ENCODE data around the gene ADAMTS2.
"Not testable (repeated sequence)": the region's sequence is repeated elsewhere in the genome, so short reads cannot be mapped to it uniquely, and the experiment has no call there.

The ADAMTS2 gene

GRCh38 chr5:179294131-179294780, 51.0 kb downstream of the ADAMTS2 start:
- DNase-seq: no peak

- no peak for DNase-seq
Measured at GRCh38 chr5:179292681-179293635, 52.3 kb downstream of the ADAMTS2 start.

GRCh38 chr5:179292202-179292601, 53.1 kb downstream of the ADAMTS2 start:
- no peak for DNase-seq

- DNase-seq: no peak
Measured at GRCh38 chr5:179290681-179291540, 54.4 kb downstream of the ADAMTS2 start.

GRCh38 chr5:179289756-179290385, 55.4 kb downstream of the ADAMTS2 start:
- peak in 1 of 2 donors; percentile 8 for DNase-seq

GRCh38 chr5:179288809-179289185, 56.5 kb downstream of the ADAMTS2 start:
- no peak for DNase-seq

- DNase-seq: no peak
Measured at GRCh38 chr5:179288101-179288808, 57.0 kb downstream of the ADAMTS2 start.

- no peak for DNase-seq
Measured at GRCh38 chr5:179287631-179288030, 57.6 kb downstream of the ADAMTS2 start.

- no peak for DNase-seq
Measured at GRCh38 chr5:179287071-179287470, 58.2 kb downstream of the ADAMTS2 start.

- DNase-seq: not testable (repeated sequence)
Measured at GRCh38 chr5:179285776-179286162, 59.5 kb downstream of the ADAMTS2 start.

GRCh38 chr5:179284751-179285631, 60.3 kb downstream of the ADAMTS2 start:
- DNase-seq: no peak

- not testable (repeated sequence) for DNase-seq
Measured at GRCh38 chr5:179283908-179284307, 61.4 kb downstream of the ADAMTS2 start.

GRCh38 chr5:179281694-179282093, 63.6 kb downstream of the ADAMTS2 start:
- no peak for DNase-seq

GRCh38 chr5:179280095-179280490, 65.2 kb downstream of the ADAMTS2 start:
- DNase-seq: no peak

GRCh38 chr5:179279347-179280094, 65.7 kb downstream of the ADAMTS2 start:
- DNase-seq: no peak

GRCh38 chr5:179278546-179278945, 66.7 kb downstream of the ADAMTS2 start:
- DNase-seq: no peak

GRCh38 chr5:179278119-179278518, 67.1 kb downstream of the ADAMTS2 start:
- DNase-seq: no peak

GRCh38 chr5:179276838-179277395, 68.3 kb downstream of the ADAMTS2 start:
- DNase-seq: no peak

GRCh38 chr5:179275941-179276837, 69.1 kb downstream of the ADAMTS2 start:
- DNase-seq: no peak

All from inflammatory macrophage treated with lipopolysaccharide for 1 hour (primary cell).